Measurements from ENCODE around the gene NAV3.

GRCh38 chr12:78210506-78210860 is 379.8 kb downstream of the NAV3 start:
- TF ChIP-seq, protein P1, sequence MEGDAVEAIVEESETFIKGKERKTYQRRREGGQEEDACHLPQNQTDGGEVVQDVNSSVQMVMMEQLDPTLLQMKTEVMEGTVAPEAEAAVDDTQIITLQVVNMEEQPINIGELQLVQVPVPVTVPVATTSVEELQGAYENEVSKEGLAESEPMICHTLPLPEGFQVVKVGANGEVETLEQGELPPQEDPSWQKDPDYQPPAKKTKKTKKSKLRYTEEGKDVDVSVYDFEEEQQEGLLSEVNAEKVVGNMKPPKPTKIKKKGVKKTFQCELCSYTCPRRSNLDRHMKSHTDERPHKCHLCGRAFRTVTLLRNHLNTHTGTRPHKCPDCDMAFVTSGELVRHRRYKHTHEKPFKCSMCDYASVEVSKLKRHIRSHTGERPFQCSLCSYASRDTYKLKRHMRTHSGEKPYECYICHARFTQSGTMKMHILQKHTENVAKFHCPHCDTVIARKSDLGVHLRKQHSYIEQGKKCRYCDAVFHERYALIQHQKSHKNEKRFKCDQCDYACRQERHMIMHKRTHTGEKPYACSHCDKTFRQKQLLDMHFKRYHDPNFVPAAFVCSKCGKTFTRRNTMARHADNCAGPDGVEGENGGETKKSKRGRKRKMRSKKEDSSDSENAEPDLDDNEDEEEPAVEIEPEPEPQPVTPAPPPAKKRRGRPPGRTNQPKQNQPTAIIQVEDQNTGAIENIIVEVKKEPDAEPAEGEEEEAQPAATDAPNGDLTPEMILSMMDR (IDR thresholded peaks at IDR 0.05; ENCODE audit: low read depth, low read length): no peak
- TF ChIP-seq EZH2phosphoT487 (IDR thresholded peaks at IDR 0.05; ENCODE audit: low read depth): no peak

All from OCI-LY3 (cell line).